SH-SY5Y (cell line): ENCODE data around the gene ARHGEF1.

Experiments used
- GATA2 ChIP-seq: IDR thresholded peaks from 2 replicates; pipeline ENCODE4 v1.6.1; 2011; ENCODE audit warnings: mild to moderate bottlenecking, low read depth, low read length
- GATA3 ChIP-seq: IDR thresholded peaks from 2 replicates; pipeline ENCODE4 v1.6.1; 2011; ENCODE audit warnings: low read depth, mild to moderate bottlenecking, low read length, moderate library complexity

DNA sequence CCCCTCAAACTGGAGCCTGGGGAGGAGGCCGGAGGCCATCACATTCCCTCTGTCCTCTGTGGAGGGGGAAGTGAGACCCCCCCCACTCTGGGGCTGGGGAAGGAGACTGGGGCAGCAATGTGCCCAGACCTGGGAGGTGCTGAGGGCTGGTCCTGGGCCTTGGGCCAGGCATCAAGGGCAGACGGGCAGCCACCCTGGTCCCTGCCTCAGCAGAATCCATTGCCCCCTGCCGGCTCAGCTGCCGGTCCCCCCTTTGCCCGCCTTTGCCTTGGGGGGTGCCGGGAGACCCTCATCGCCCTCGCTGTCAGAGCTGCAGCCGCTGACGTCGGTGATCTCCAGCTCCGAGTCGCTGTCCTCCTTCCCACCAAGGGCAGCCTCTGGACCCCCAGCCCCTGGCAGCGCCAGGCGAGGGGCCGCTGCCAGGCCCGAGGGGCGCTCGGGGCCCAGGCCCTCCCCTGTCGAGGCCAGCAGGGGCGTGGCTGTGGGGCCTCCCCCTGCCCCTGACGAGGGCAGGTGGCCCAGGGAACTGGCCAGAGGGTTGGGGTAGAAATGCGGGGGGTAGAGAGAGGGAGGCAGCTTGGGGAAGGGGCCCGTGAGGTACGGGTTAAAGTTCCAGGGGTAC is 25.1 kb downstream of the ARHGEF1 start:
- TF ChIP-seq GATA2 (no peak), GATA3 (no peak)
